Heart left ventricle (tissue), 16 donors: ENCODE data around the gene DNAJB2. TPM values are rescaled to one million over a fixed set of nuclear protein-coding genes. Genes with fewer than 3 reads are reported as not detected.

ENCODE experiments used
- ATAC-seq, 4 donors: fragments of 200-7000 bp; cut with Tn5 transposase; one replicate each; pipeline ENCODE4 v1.9.1; 2020 to 2022; ENCODE audit warnings: moderate library complexity in 4 of 4, mild to moderate bottlenecking in 3 of 4, moderate number of reproducible peaks in 1 of 4
- DNase-seq, 5 donors: peaks; one replicate each; pipeline ENCODE4 v3.0.0-alpha.2; 2020
- H3K27ac ChIP-seq, 12 donors: fragments of 200-600 bp; sonication (generic) in 4 of 12; one replicate each; pipeline versions ENCODE4 v1.5.0 to v1.8.0; 2016 to 2022; ENCODE audit warnings: mild to moderate bottlenecking in 2 of 12
- H3K27me3 ChIP-seq, 9 donors: fragments of 200-600 bp; sonication (generic) in 2 of 9; one replicate each; pipeline versions ENCODE4 v1.5.1 to v1.8.0; 2016 to 2022; ENCODE audit warnings: mild to moderate bottlenecking in 3 of 9
- H3K36me3 ChIP-seq, 9 donors: fragments of 200-600 bp; sonication (generic) in 2 of 9; one replicate each; pipeline versions ENCODE4 v1.5.0 to v1.8.0; 2018 to 2022; ENCODE audit warnings: mild to moderate bottlenecking in 2 of 9
- H3K4me1 ChIP-seq, 12 donors: fragments of 200-600 bp; sonication (generic) in 4 of 12; one replicate each; pipeline versions ENCODE4 v1.5.0 to v1.8.0; 2016 to 2022; ENCODE audit warnings: mild to moderate bottlenecking in 3 of 12
- H3K4me3 ChIP-seq, 12 donors: fragments of 200-600 bp; sonication (generic) in 4 of 12; one replicate each; pipeline versions ENCODE4 v1.5.0 to v1.8.0; 2017 to 2022; ENCODE audit warnings: mild to moderate bottlenecking in 9 of 12, moderate library complexity in 4 of 12
- H3K9me3 ChIP-seq, 12 donors: fragments of 200-600 bp; sonication (generic) in 4 of 12; one replicate each; pipeline versions ENCODE4 v1.5.0 to v1.8.0; 2016 to 2022; ENCODE audit warnings: mild to moderate bottlenecking in 1 of 12
- POLR2A ChIP-seq, 2 donors: fragments of 450-650 bp; IDR thresholded peaks; one replicate each; pipeline ENCODE4 v1.6.1; 2017; ENCODE audit warnings: antibody characterized with exemption in 2 of 2, mild to moderate bottlenecking in 2 of 2, moderate library complexity in 2 of 2
- WGBS, 4 donors: extraction: QIAGEN DNeasy Blood & Tissue Kit in 2 of 4; methylation state at CpG; one replicate each; pipeline versions ENCODE4 v1.1.5 to v1.1.7; 2013 to 2018; 5-methylcytosine and 5-hydroxymethylcytosine counted together
- intact Hi-C, 10 donors: fragments of 100-400 bp; cut with DNase I; formaldehyde crosslinking; loops; one replicate each; pipeline versions ENCODE4 v1.11.1 to v1.14.2; 2022
- long read RNA-seq, 3 donors: library from polyadenylated mRNA; unstranded; transcript quantifications; one replicate each; pipeline ENCODE4 v2.0.0, GENCODE V29; 2020 to 2021
- polyA plus RNA-seq, 2 donors: library from polyadenylated mRNA; stranded (reverse); fragments of 200-250 nt; gene quantifications; one replicate each; pipeline ENCODE4 v1.2.3, GENCODE V29; 2013
- total RNA-seq, 9 donors: library from RNA; depleted of rRNA in 2 of 9; stranded (reverse); fragments of >200 nt in 2 of 9; fragmentation: NEBNext Ultra II Directional in 3 of 9; extraction: Animal tissue kit (Norgen Biotek cat#: 25700) in 3 of 9; gene quantifications; one replicate each; pipeline versions ENCODE4 v1.1.0 to v1.2.4, GENCODE V29; 2016 to 2023
- TF ChIP-seq, protein P1 (sequence below), 12 donors: fragments of 200-600 bp; sonication (generic) in 4 of 12; IDR thresholded peaks; one replicate each; pipeline versions ENCODE4 v1.5.0 to v1.8.0; 2018 to 2022; ENCODE audit warnings: antibody characterized with exemption in 12 of 12, mild to moderate bottlenecking in 5 of 12
- donor health status: ischemic (EF 13 %, LVEDD 7.1; RV severe dilation, severe dysfunction).
- donor health status: healthy with polysubstance abuse.
- donor health status: DM: no; HTN: yes; CAD: no.
- donor health status: DM: no; HTN: no; CAD: no.
- donor health status: ischemic (EF 25% LVEDD 6.9; RV normal size, moderate dysfunction).
- donor health status: ischemic (EF 25% LVEDD 5.7; RV mildly dilated, moderate dysfunction).
- donor health status: healthy.
- donor health status: DM: yes; HTN: yes; CAD: no.
- donor health status: ischemic (EF 35%, LVEDD 5.7; RV mildly dilated, moderate dysfunction).
- donor health status: nonischemic (EF 11% LVEDD 7.7; RV severe dilation, severe dysfunction).
- donor health status: DM: yes; HTN: yes; CAD: no.
- donor health status: PGD.
- donor health status: ischemic (EF 29% LVEDD 5.4; RV normal size, mild dysfunction).
- donor health status: nonischemic (EF 23%, LVEDD 6.1; RV moderate dilation, normal function).

DNAJB2 gene
- total RNA-seq (10 to 100 TPM; 61.3 to 95.4 (median 74.9) TPM), polyA plus RNA-seq (100 to 1,000 TPM in 1 of 2 donors, 10 to 100 TPM in 1; 66.5 to 181 TPM)
- long read RNA-seq, donor 1, partial matches to known transcripts: 0 of 11 reads
- long read RNA-seq, donor 1, other reads (novel, unspliced or antisense): 8 of 11 reads
- long read RNA-seq, donor 2, partial matches to known transcripts: 2 of 5 reads
- long read RNA-seq, donor 2, other reads (novel, unspliced or antisense): 2 of 5 reads
- long read RNA-seq, donor 3, transcript DNAJB2-202 (10 exons, 1,946 nt): major isoform, 7 of 23 reads
- long read RNA-seq, donor 3, partial matches to known transcripts: 2 of 23 reads
- long read RNA-seq, donor 3, other reads (novel, unspliced or antisense): 11 of 23 reads

- WGBS, 4 donors: 0 to 1% (median 0%) methylated on average over 21 to 65 of the region's 65 CpGs
- peak within 1 kb of the TSS; percentile 60 to 97 (median 82) for H3K4me3 ChIP-seq
- peak; percentile 95 to 97 (median 97) for ATAC-seq
- intact Hi-C loops: loop anchor here in 6 of 10 donors (1.0 to 5.0 kb wide), 7 partner anchors 15 to 488 kb away; partner anchors contain the start of genes CNPPD1 (in 5 of the 6), RETREG2 (in 3 of the 6), GLB1L (in 1 of the 6) and STK16 (in 1 of the 6)
- peak within 1 kb of the TSS; percentile 91 to 100 (median 99) for H3K27ac ChIP-seq
- no peaks in the 10 kb centered on the region for H3K27me3 ChIP-seq
- peaks cover 7 to 43% (median 26%) of the 10 kb centered on the region in 12 donors for H3K4me1 ChIP-seq
- DNase-seq: peak; percentile 99 to 100 (median 99)
- H3K36me3 ChIP-seq: peaks cover 0 to 42% (median 40%) of the 10 kb centered on the region in 9 donors
- no peaks in the 10 kb centered on the region for H3K9me3 ChIP-seq
- TF ChIP-seq POLR2A (IDR thresholded peaks at IDR 0.05): peak in 1 of 2 donors; percentile 95
- TF ChIP-seq, protein P1, sequence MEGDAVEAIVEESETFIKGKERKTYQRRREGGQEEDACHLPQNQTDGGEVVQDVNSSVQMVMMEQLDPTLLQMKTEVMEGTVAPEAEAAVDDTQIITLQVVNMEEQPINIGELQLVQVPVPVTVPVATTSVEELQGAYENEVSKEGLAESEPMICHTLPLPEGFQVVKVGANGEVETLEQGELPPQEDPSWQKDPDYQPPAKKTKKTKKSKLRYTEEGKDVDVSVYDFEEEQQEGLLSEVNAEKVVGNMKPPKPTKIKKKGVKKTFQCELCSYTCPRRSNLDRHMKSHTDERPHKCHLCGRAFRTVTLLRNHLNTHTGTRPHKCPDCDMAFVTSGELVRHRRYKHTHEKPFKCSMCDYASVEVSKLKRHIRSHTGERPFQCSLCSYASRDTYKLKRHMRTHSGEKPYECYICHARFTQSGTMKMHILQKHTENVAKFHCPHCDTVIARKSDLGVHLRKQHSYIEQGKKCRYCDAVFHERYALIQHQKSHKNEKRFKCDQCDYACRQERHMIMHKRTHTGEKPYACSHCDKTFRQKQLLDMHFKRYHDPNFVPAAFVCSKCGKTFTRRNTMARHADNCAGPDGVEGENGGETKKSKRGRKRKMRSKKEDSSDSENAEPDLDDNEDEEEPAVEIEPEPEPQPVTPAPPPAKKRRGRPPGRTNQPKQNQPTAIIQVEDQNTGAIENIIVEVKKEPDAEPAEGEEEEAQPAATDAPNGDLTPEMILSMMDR (IDR thresholded peaks at IDR 0.05): peak in 6 of 12 donors; percentile 5 to 37 (median 26)
These were observed at the start of gene DNAJB2 for GRCh38 chr2:219279151-219279915. Gene DNAJB2 (plus strand): TSS chr2:219279366. CDS start chr2:219279834, 468 bp downstream.

DNA sequence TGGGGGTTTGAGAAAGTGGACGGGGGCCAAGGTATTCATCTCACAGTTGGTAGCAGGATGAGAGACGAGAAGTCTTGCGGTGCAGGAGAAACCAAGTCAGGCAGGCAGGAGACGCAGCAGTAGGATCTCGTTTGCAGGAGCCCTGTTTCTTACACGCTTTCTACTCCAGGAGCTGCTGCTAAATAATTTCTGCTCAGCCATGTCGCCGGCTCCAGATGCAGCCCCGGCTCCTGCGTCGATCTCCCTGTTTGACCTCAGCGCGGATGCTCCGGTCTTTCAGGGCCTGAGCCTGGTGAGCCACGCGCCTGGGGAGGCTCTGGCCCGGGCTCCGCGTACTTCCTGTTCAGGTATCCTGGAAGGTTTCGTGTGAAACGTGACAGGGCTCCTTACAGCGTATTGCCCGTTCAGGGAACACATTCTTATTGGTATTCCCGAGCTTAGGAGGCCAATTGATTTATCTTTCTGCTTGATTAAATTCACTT, 49.1 kb upstream of the DNAJB2 start:
- Histone ChIP-seq H3K27ac (peak overlapping the region; percentile 48 to 99 (median 97)), H3K4me3 (peak overlapping the region; percentile 80 to 92 (median 88)), H3K36me3 (peaks cover 0 to 63% (median 54%) of the 10 kb centered on the region in 9 donors), H3K27me3 (no peaks in the 10 kb centered on the region), H3K9me3 (no peaks in the 10 kb centered on the region), H3K4me1 (peaks cover 3 to 49% (median 26%) of the 10 kb centered on the region in 12 donors)
- 0 to 1% (median 0%) methylated on average over 22 to 24 of the region's 24 CpGs for WGBS, 4 donors
- DNase-seq: peak in 1 of 5 donors; percentile 77
- TF ChIP-seq, protein P1 (IDR thresholded peaks at IDR 0.05): no peak
- TF ChIP-seq POLR2A (IDR thresholded peaks at IDR 0.05): no peak
- peak in 2 of 4 donors; percentile 12 to 32 for ATAC-seq
- intact Hi-C loops: loop anchor here in 1 of 10 donors (10.0 kb wide), 1 partner anchor 65 kb away; no protein-coding TSS in a partner anchor

GRCh38 chr2:219234331-219234730, 44.8 kb upstream of the DNAJB2 start:
- Histone ChIP-seq H3K4me1 (peaks cover 0 to 22% (median 11%) of the 10 kb centered on the region in 12 donors), H3K4me3 (no peak overlapping the region), H3K27me3 (no peaks in the 10 kb centered on the region), H3K9me3 (no peaks in the 10 kb centered on the region), H3K36me3 (peaks cover 0 to 80% (median 73%) of the 10 kb centered on the region in 9 donors), H3K27ac (no peak overlapping the region)
- ATAC-seq (no peak), DNase-seq (no peak)
- TF ChIP-seq, protein P1 (IDR thresholded peaks at IDR 0.05): no peak
- TF ChIP-seq POLR2A (IDR thresholded peaks at IDR 0.05): no peak
- intact Hi-C loops: loop anchor here in 1 of 10 donors (10.0 kb wide), 1 partner anchor 60 kb away; no protein-coding TSS in a partner anchor
- 71 to 93% (median 84%) methylated on average over 3 of the region's 3 CpGs for WGBS, 4 donors
